Nephron progenitor cell (in vitro differentiated cells): ENCODE measurements around the gene C3orf22.

Experiments
- DNase-seq: peaks from one replicate; pipeline ENCODE4 v3.0.0; 2021
- H3K27ac Mint-ChIP-seq: 2 replicates; pipeline ENCODE4 v1.8.0; 2021; ENCODE audit warnings: mild to moderate bottlenecking, moderate library complexity, mixed read lengths
- H3K27me3 Mint-ChIP-seq: 2 replicates; pipeline ENCODE4 v1.8.0; 2021; ENCODE audit warnings: mild to moderate bottlenecking, low read depth, mixed read lengths; ENCODE audit not compliant: poor library complexity
- H3K36me3 Mint-ChIP-seq: 2 replicates; pipeline ENCODE4 v1.8.0; 2021; ENCODE audit warnings: low read depth, mixed read lengths
- H3K4me1 Mint-ChIP-seq: 2 replicates; pipeline ENCODE4 v1.8.0; 2021; ENCODE audit warnings: mixed read lengths
- H3K4me3 Mint-ChIP-seq: 2 replicates; pipeline ENCODE4 v1.8.0; 2021; ENCODE audit warnings: mild to moderate bottlenecking, moderate library complexity, mixed read lengths
- H3K9me3 Mint-ChIP-seq: 2 replicates; pipeline ENCODE4 v1.8.0; 2021; ENCODE audit warnings: mild to moderate bottlenecking, moderate library complexity, mixed read lengths
- TF ChIP-seq, protein P1 (sequence below): fragments of 200-600 bp; sonication (generic); IDR thresholded peaks from 2 replicates; pipeline ENCODE4 v1.5.0; 2021; ENCODE audit warnings: antibody characterized with exemption

C3orf22 gene

DNA sequence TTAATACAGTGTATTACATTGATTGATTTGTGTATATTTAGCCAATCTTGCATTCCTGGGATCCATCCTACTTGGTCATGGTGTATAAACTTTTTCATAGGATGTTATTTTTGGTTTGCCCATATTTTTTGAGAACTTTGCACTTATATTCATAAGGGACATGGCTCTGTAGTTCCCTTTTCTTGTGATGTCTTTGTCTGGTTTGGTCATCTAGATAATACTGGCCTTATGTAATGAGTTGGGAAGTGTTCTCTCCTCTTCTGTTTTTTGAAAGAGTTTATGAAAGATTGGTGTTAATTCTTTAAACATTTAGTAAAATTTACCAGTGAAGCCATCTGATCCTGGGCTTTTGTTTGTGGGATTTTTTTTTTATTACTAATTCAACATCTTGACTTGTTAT is 25.2 kb downstream of the C3orf22 start:
- DNase-seq: no peak
- H3K4me1 Mint-ChIP-seq: peaks cover 5% of the 10 kb centered on the region
- H3K4me3 Mint-ChIP-seq: no peak overlapping the region
- peaks cover 54% of the 10 kb centered on the region for H3K27me3 Mint-ChIP-seq
- H3K36me3 Mint-ChIP-seq: no peaks in the 10 kb centered on the region
- TF ChIP-seq, protein P1, sequence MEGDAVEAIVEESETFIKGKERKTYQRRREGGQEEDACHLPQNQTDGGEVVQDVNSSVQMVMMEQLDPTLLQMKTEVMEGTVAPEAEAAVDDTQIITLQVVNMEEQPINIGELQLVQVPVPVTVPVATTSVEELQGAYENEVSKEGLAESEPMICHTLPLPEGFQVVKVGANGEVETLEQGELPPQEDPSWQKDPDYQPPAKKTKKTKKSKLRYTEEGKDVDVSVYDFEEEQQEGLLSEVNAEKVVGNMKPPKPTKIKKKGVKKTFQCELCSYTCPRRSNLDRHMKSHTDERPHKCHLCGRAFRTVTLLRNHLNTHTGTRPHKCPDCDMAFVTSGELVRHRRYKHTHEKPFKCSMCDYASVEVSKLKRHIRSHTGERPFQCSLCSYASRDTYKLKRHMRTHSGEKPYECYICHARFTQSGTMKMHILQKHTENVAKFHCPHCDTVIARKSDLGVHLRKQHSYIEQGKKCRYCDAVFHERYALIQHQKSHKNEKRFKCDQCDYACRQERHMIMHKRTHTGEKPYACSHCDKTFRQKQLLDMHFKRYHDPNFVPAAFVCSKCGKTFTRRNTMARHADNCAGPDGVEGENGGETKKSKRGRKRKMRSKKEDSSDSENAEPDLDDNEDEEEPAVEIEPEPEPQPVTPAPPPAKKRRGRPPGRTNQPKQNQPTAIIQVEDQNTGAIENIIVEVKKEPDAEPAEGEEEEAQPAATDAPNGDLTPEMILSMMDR: no peak
- no peaks in the 10 kb centered on the region for H3K9me3 Mint-ChIP-seq
- H3K27ac Mint-ChIP-seq: no peak overlapping the region

DNA sequence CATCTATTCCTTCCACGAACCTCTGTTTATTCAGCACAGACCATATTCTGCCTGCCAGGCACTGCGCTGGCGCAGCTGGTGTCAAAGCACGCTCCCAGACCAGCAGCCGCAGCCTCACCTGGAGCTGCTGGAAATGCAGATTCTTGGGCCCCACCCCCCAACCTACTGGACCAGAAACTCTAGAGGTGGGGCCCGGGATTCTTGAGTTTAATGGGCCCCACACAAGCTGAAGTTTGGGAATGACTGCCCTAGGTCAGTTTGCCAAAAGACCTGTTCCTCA is 27.7 kb downstream of the C3orf22 start:
- DNase-seq: no peak
- Mint-ChIP-seq H3K27ac (no peak overlapping the region), H3K9me3 (no peaks in the 10 kb centered on the region), H3K27me3 (peaks cover 53% of the 10 kb centered on the region), H3K4me1 (peaks cover 5% of the 10 kb centered on the region), H3K36me3 (no peaks in the 10 kb centered on the region), H3K4me3 (no peak overlapping the region)
- TF ChIP-seq, protein P1: no peak

DNA sequence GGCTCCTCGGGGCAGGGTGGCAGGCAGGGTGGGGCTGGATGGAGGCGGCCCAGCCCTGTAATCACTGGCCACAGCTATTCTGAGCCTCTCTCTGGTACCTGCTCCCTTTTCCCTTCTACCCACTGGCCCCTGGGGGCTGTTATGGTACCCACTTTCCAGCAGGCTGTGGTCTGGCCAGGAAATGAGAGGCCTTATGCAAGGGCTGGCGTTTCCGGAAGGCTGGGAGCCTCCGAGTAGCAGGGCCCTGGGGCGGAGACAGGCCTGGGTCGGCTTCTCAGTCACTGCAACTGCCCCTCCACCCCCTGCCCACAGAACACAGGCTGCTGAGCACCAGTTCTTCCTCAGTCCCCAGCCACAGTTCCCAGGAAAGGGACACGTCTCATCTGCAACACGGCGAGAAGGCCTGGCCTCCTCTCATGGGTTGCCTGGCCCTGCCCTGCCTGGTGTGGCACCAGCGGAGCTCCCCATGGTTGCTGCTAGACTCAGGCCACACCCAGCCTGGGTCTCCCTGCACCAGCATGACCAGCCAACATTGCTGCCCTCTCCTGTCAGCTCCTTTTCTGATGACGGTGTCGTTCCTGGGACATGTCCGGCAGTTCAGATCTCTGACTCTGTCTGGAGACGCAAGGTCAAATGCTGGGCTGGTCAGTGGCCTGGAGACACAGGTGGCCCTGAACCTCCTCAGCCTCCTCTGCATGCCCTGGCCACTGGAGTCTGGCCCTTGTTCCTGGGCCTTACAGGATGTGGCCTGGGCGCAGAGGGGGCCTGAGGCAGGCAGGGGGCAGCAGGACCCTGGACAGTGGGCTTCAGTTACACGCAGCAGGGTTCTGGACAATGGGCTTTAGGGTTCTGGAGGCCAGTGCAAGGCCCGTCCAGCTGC is 28.3 kb downstream of the C3orf22 start:
- H3K27me3 Mint-ChIP-seq: peaks cover 54% of the 10 kb centered on the region
- no peaks in the 10 kb centered on the region for H3K9me3 Mint-ChIP-seq
- no peak overlapping the region for H3K27ac Mint-ChIP-seq
- DNase-seq: no peak
- peaks cover 5% of the 10 kb centered on the region for H3K4me1 Mint-ChIP-seq
- TF ChIP-seq, protein P1: no peak
- no peak overlapping the region for H3K4me3 Mint-ChIP-seq
- H3K36me3 Mint-ChIP-seq: no peaks in the 10 kb centered on the region

DNA sequence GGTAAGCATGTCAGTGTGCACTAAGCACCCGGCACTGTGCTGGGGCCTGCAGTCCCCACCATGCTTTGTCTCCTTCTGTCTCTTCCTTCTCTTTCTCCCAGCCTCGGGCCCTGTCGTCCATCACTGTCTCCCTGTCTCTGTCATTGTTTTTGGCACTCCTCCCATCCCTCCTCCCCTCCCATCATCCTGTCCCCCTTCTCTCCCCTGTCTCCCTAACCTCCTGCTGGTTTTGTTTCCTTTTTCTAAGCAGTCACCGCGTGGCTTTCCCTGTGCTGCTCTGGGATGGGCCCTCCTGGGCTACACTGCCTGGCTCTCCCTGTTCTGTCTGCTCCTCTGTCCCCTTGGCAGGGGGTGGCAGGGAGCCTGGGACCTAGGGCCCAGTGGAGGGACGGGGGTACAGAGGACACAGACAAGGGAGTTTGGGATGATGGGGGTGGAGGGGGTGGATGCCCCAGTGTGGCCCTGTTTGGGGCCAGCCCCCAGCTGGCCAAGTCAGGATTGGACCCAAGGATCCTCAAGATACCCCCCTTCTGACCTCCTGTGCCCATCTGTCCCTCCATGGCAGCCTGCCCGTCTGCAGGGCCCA is 29.1 kb downstream of the C3orf22 start:
- H3K27ac Mint-ChIP-seq: no peak overlapping the region
- H3K4me1 Mint-ChIP-seq: peaks cover 5% of the 10 kb centered on the region
- TF ChIP-seq, protein P1: no peak
- no peak overlapping the region for H3K4me3 Mint-ChIP-seq
- DNase-seq: no peak
- no peaks in the 10 kb centered on the region for H3K9me3 Mint-ChIP-seq
- no peaks in the 10 kb centered on the region for H3K36me3 Mint-ChIP-seq
- H3K27me3 Mint-ChIP-seq: peaks cover 54% of the 10 kb centered on the region

DNA sequence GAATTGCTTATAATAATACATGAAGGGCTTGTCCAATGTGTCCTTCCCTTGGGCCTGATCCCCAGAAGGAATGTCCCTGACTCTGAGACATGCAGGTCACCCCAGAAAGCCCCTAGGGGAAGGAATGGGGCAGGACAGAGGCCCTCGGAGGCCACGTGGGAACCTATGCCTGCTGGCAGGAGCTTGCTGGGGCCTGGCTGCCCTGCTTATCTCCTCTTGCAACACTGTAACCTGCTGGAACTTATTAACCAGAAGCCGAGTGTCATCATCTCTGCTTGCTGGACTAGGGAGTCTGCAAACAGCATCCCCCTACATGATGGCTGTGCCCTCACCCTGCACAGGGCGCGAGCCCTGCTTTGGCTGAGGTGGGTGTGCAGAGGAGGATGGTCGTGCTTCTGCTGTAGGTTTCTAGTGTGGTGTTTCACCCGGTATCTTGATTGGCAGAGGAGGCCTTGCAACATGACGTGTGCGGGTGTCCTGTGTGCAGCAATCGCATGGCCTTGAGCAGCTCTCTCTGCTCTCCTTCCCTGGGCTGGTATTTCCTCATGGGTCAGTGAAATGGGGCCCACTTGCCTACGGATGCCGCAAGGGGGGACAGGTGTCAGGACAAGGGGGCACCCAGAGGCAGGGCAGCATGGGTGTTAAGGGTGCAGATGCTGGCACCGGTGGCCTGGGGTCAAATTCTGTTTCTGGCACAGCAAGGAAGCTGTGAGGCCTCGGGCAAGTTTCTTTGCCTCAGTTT is 29.8 kb downstream of the C3orf22 start:
- Mint-ChIP-seq H3K4me1 (peaks cover 5% of the 10 kb centered on the region), H3K27ac (no peak overlapping the region), H3K9me3 (no peaks in the 10 kb centered on the region), H3K36me3 (no peaks in the 10 kb centered on the region), H3K4me3 (no peak overlapping the region), H3K27me3 (peaks cover 51% of the 10 kb centered on the region)
- DNase-seq: no peak
- TF ChIP-seq, protein P1: no peak
